Measurements from ENCODE around the gene ZC4H2. TPM values are rescaled to one million over a fixed set of nuclear protein-coding genes. Genes with fewer than 3 reads are reported as not detected.
"Not testable (repeated sequence)": the region's sequence is repeated elsewhere in the genome, so short reads cannot be mapped to it uniquely, and the experiment has no call there.

ZC4H2 gene
- total and polyA plus RNA-seq, 2 of the 13 experiments (the other 11 are each of a cell fraction or from before 2014, with no cell fraction given): 6.1 to 12.8 TPM

GRCh38 chrX:64885850-64886249, 90.4 kb downstream of the ZC4H2 start:
- Histone ChIP-seq H3K27ac (ENCODE audit: extremely low read length, insufficient read depth, low read length) (no peak overlapping the region), H3K4me1 (ENCODE audit: insufficient read depth, low read length) (no peaks in the 10 kb centered on the region), H3K4me3 (replicated peaks in 1 of 3; ENCODE audit: insufficient read depth in 1 of 3, low read depth in 2 of 3, low read length in 3 of 3) (no peak overlapping the region), H3K9ac (ENCODE audit: insufficient read depth, low read depth, low read length) (no peak overlapping the region), H2AFZ (ENCODE audit: low read length) (no peak overlapping the region), H3K4me2 (ENCODE audit: low read depth, low read length) (no peak overlapping the region), H3K79me2 (ENCODE audit: insufficient read depth, low read length) (no peaks in the 10 kb centered on the region), H3K27me3 (ENCODE audit: control insufficient read depth in 1 of 2, insufficient read depth in 2 of 2, low read length in 2 of 2) (no peaks in the 10 kb centered on the region), H4K20me1 (ENCODE audit: insufficient read depth, low read length) (no peaks in the 10 kb centered on the region), H3K36me3 (replicated peaks in 1 of 2; ENCODE audit: control insufficient read depth in 1 of 2, insufficient read depth in 2 of 2, low read length in 2 of 2) (no peaks in the 10 kb centered on the region), H3K9me3 (ENCODE audit: low read length) (no peaks in the 10 kb centered on the region)
- in situ Hi-C loops (cut with HindIII; ENCODE audit: extremely low pct_ligation_motif_present, low pct_unique_long_range_greater_than_20kb): loop anchor here (25.0 kb wide), 1 partner anchor 576 kb away; no protein-coding TSS in a partner anchor
- FAIRE-seq (no peak), ATAC-seq (peak; percentile 80), DNase-seq (ENCODE audit: low spot score) (no peak)
- BruUV-seq (replicated peaks): no TSS peak
- CTCF ChIA-PET (ENCODE audit: low intra/inter-chr PET ratio, low total read pairs): no interaction called here
- intact Hi-C loops (cut with micrococcal nuclease; ENCODE audit: unreplicated experiment): no loop called here
- TF ChIP-seq ZNF816 (CRISPR knock-in tag; IDR thresholded peaks at IDR 0.05; ENCODE audit: borderline replicate concordance): no peak
- TF ChIP-seq CTCF (CRISPR knock-in tag; IDR thresholded peaks at IDR 0.05): peak; percentile 38
- TF ChIP-seq SOX6 (IDR thresholded peaks at IDR 0.05): no peak
- TF ChIP-seq SOX6 (CRISPR knock-in tag; IDR thresholded peaks at IDR 0.05): no peak
- TF ChIP-seq ZNF274 (CRISPR knock-in tag; IDR thresholded peaks at IDR 0.05): no peak
- no peak for TF ChIP-seq ZNF382 (CRISPR knock-in tag; IDR thresholded peaks at IDR 0.05; ENCODE audit: borderline replicate concordance)
- TF ChIP-seq STAG1 (CRISPR knock-in tag; IDR thresholded peaks at IDR 0.05): peak; percentile 39
- POLR2A ChIA-PET: no interaction called here

GRCh38 chrX:64878709-64879108, 97.5 kb downstream of the ZC4H2 start:
- H3K9me3 ChIP-seq (ENCODE audit: low read length); H3K27me3 ChIP-seq (ENCODE audit: control insufficient read depth in 1 of 2, insufficient read depth in 2 of 2, low read length in 2 of 2); H3K36me3 ChIP-seq (replicated peaks in 1 of 2; ENCODE audit: control insufficient read depth in 1 of 2, insufficient read depth in 2 of 2, low read length in 2 of 2); intact Hi-C loops (cut with micrococcal nuclease; ENCODE audit: unreplicated experiment); H2AFZ ChIP-seq (ENCODE audit: low read length); CTCF ChIA-PET (ENCODE audit: low intra/inter-chr PET ratio, low total read pairs); H3K9ac ChIP-seq (ENCODE audit: insufficient read depth, low read depth, low read length); H3K4me1 ChIP-seq (ENCODE audit: insufficient read depth, low read length); H4K20me1 ChIP-seq (ENCODE audit: insufficient read depth, low read length); H3K79me2 ChIP-seq (ENCODE audit: insufficient read depth, low read length); BruUV-seq (replicated peaks); POLR2A ChIA-PET; FAIRE-seq; H3K27ac ChIP-seq (ENCODE audit: extremely low read length, insufficient read depth, low read length); ATAC-seq; DNase-seq (ENCODE audit: low spot score); TF ChIP-seq GABPA (IDR thresholded peaks at IDR 0.05; ENCODE audit: low read depth, low read length): not testable (repeated sequence)
- TF ChIP-seq NR2C2 (CRISPR knock-in tag; IDR thresholded peaks at IDR 0.05; ENCODE audit: borderline replicate concordance) (peak; percentile 53; the same call in 1 of the 2 replicates), GABPA (CRISPR knock-in tag; IDR thresholded peaks at IDR 0.05; ENCODE audit: low read depth) (peak; percentile 46; the same call in 1 of the 2 replicates)
- Histone ChIP-seq H3K4me3 (replicated peaks in 1 of 3; ENCODE audit: insufficient read depth in 1 of 3, low read depth in 2 of 3, low read length in 3 of 3) (peak overlapping the region in 1 of 3 experiments; percentile 16; a peak in 2 of 6 replicates), H3K4me2 (ENCODE audit: low read depth, low read length) (peak overlapping the region; percentile 36; the same call in 1 of the 2 replicates)
- in situ Hi-C loops (cut with HindIII; ENCODE audit: extremely low pct_ligation_motif_present, low pct_unique_long_range_greater_than_20kb): loop anchor here (25.0 kb wide), 1 partner anchor 584 kb away; no protein-coding TSS in a partner anchor
- no CpG with 5 or more reads among the region's 12 CpGs for WGBS (ENCODE audit: low lambda C conversion rate)
